ENCODE results near the gene MXD1. TPM values are rescaled to one million over a fixed set of nuclear protein-coding genes. Genes with fewer than 3 reads are reported as not detected.
"Not testable (repeated sequence)": the region's sequence is repeated elsewhere in the genome, so short reads cannot be mapped to it uniquely, and the experiment has no call there.

The MXD1 gene
- total RNA-seq, 1 experiment from 2014 or later: 6.5 TPM

- ATAC-seq: no peak
- ChIA-PET POLR2A (no interaction called here), CTCF (no interaction called here)
- in situ Hi-C loops (cut with HindIII; ENCODE audit: low pct_unique_long_range_greater_than_20kb, low sequenced_read_pairs): no loop called here
- no TSS peak for BruUV-seq (replicated peaks)
- TF ChIP-seq CTCF (IDR thresholded peaks at IDR 0.05): no peak
- no peak for TF ChIP-seq TCF7L2 (IDR thresholded peaks at IDR 0.05; ENCODE audit: low read depth, low read length)
- TF ChIP-seq SIN3A (IDR thresholded peaks at IDR 0.05; ENCODE audit: borderline replicate concordance, insufficient read depth, low read depth, low read length): no peak
- TF ChIP-seq POLR2AphosphoS5 (IDR thresholded peaks at IDR 0.05; ENCODE audit: low read depth, low read length): no peak
- no peak for TF ChIP-seq REST (IDR thresholded peaks at IDR 0.05; ENCODE audit: insufficient read depth in 1 of 2, low read depth in 2 of 2, low read length in 1 of 2)
- Histone ChIP-seq H3K27me3 (ENCODE audit: control insufficient read depth, insufficient read depth, low read length) (no peaks in the 10 kb centered on the region), H3K4me1 (ENCODE audit: control insufficient read depth, insufficient read depth, low read length) (0 out of 2 replicates have a peak, but pooled peaks cover 4% of the 10 kb centered on the region), H3K9me3 (ENCODE audit: control insufficient read depth, insufficient read depth, low read depth, low read length) (no peaks in the 10 kb centered on the region), H3K4me3 (ENCODE audit: low read depth in 2 of 2, low read length in 2 of 2) (no peak overlapping the region), H3K27ac (ENCODE audit: low read length) (no peak overlapping the region), H3K36me3 (ENCODE audit: control insufficient read depth, insufficient read depth, low read length) (no peaks in the 10 kb centered on the region)
- no peak for DNase-seq (ENCODE audit: low read depth, low spot score)
- intact Hi-C loops (cut with micrococcal nuclease; ENCODE audit: unreplicated experiment): no loop called here
These were observed 25.6 kb upstream of the MXD1 start for GRCh38 chr2:69889302-69889701.

GRCh38 chr2:69890881-69891280 lies 24.0 kb upstream of the MXD1 start:
- DNase-seq (ENCODE audit: low read depth, low spot score) (no peak), ATAC-seq (no peak)
- intact Hi-C loops (cut with micrococcal nuclease; ENCODE audit: unreplicated experiment) (loop anchor here (10.0 kb wide), 1 partner anchor 166 kb away; no protein-coding TSS in a partner anchor), in situ Hi-C loops (cut with HindIII; ENCODE audit: low pct_unique_long_range_greater_than_20kb, low sequenced_read_pairs) (no loop called here)
- H3K36me3 ChIP-seq (ENCODE audit: control insufficient read depth, insufficient read depth, low read length): no peaks in the 10 kb centered on the region
- H3K9me3 ChIP-seq (ENCODE audit: control insufficient read depth, insufficient read depth, low read depth, low read length): no peaks in the 10 kb centered on the region
- ChIA-PET POLR2A (no interaction called here), CTCF (no interaction called here)
- no peaks in the 10 kb centered on the region for H3K27me3 ChIP-seq (ENCODE audit: control insufficient read depth, insufficient read depth, low read length)
- BruUV-seq (replicated peaks): no TSS peak
- no peak overlapping the region for H3K27ac ChIP-seq (ENCODE audit: low read length)
- no peak overlapping the region for H3K4me3 ChIP-seq (ENCODE audit: low read depth in 2 of 2, low read length in 2 of 2)
- TF ChIP-seq SIN3A (IDR thresholded peaks at IDR 0.05; ENCODE audit: borderline replicate concordance, insufficient read depth, low read depth, low read length): no peak
- no peak for TF ChIP-seq REST (IDR thresholded peaks at IDR 0.05; ENCODE audit: insufficient read depth in 1 of 2, low read depth in 2 of 2, low read length in 1 of 2)
- TF ChIP-seq TCF7L2 (IDR thresholded peaks at IDR 0.05; ENCODE audit: low read depth, low read length): no peak
- no peak for TF ChIP-seq POLR2AphosphoS5 (IDR thresholded peaks at IDR 0.05; ENCODE audit: low read depth, low read length)
- TF ChIP-seq CTCF (IDR thresholded peaks at IDR 0.05): no peak
- H3K4me1 ChIP-seq (ENCODE audit: control insufficient read depth, insufficient read depth, low read length): peaks cover 10% of the 10 kb centered on the region; the same call in 1 of the 2 replicates

- DNase-seq (ENCODE audit: low read depth, low spot score); H3K9me3 ChIP-seq (ENCODE audit: control insufficient read depth, insufficient read depth, low read depth, low read length); H3K36me3 ChIP-seq (ENCODE audit: control insufficient read depth, insufficient read depth, low read length); ATAC-seq; H3K27me3 ChIP-seq (ENCODE audit: control insufficient read depth, insufficient read depth, low read length); in situ Hi-C loops (cut with HindIII; ENCODE audit: low pct_unique_long_range_greater_than_20kb, low sequenced_read_pairs); BruUV-seq (replicated peaks); POLR2A ChIA-PET: not testable (repeated sequence)
- peaks cover 10% of the 10 kb centered on the region; the same call in 1 of the 2 replicates for H3K4me1 ChIP-seq (ENCODE audit: control insufficient read depth, insufficient read depth, low read length)
- intact Hi-C loops (cut with micrococcal nuclease; ENCODE audit: unreplicated experiment): loop anchor here (10.0 kb wide), 1 partner anchor 168 kb away; no protein-coding TSS in a partner anchor
- peak overlapping the region; percentile 93 for H3K27ac ChIP-seq (ENCODE audit: low read length)
- H3K4me3 ChIP-seq (ENCODE audit: low read depth in 2 of 2, low read length in 2 of 2): peak overlapping the region; percentile 85 to 88; a peak in 3 of 4 replicates
- CTCF ChIA-PET: interaction anchor here (0.5 to 1.0 kb wide), 2 partner anchors 23 to 168 kb away, joined by 5 read pairs; no protein-coding TSS in a partner anchor
These were observed 22.0 kb upstream of the MXD1 start for GRCh38 chr2:69892838-69893424.
